HL-60 (cell line): ENCODE results near the gene FBXO30.

Experiments used
- DNase-seq, 2 experiments: peaks; one replicate each; pipeline ENCODE4 v3.0.0-alpha.2; 2010 to 2020; ENCODE audit warnings: low read depth in 1 of 2, low spot score in 1 of 2
- H3K27ac ChIP-seq: fragments of 250-450 bp; sonication (Bioruptor Pico); replicated peaks from 2 replicates; pipeline ENCODE4 v1.5.1; 2020; ENCODE audit warnings: mild to moderate bottlenecking, moderate library complexity
- H3K27me3 ChIP-seq: fragments of 250-450 bp; sonication (Bioruptor Pico); 2 replicates; pipeline ENCODE4 v1.5.1; 2021; ENCODE audit warnings: mild to moderate bottlenecking, moderate library complexity; ENCODE audit not compliant: insufficient read depth, poor library complexity, severe bottlenecking
- H3K4me3 ChIP-seq: replicated peaks from 2 replicates; pipeline ENCODE4 v1.5.1; 2011; ENCODE audit warnings: mild to moderate bottlenecking, control low read depth, low read length; ENCODE audit not compliant: insufficient read depth
- GABPA ChIP-seq: IDR thresholded peaks from 2 replicates; pipeline ENCODE4 v1.6.1; 2012; ENCODE audit warnings: low read depth
- POLR2AphosphoS5 ChIP-seq: IDR thresholded peaks from 2 replicates; pipeline ENCODE4 v1.6.1; 2012; ENCODE audit warnings: low read depth
- REST ChIP-seq: IDR thresholded peaks from 2 replicates; pipeline ENCODE4 v1.6.1; 2012; ENCODE audit warnings: low read depth; ENCODE audit not compliant: insufficient replicate concordance
- SPI1 ChIP-seq: IDR thresholded peaks from 2 replicates; pipeline ENCODE4 v1.6.1; 2012; ENCODE audit warnings: low read depth, mild to moderate bottlenecking, borderline replicate concordance
- TF ChIP-seq, protein P1 (sequence below): IDR thresholded peaks from one replicate; pipeline ENCODE4 v1.5.1; 2011; ENCODE audit warnings: low read length, control low read depth, inconsistent platforms; ENCODE audit not compliant: insufficient read depth

Gene FBXO30

DNA sequence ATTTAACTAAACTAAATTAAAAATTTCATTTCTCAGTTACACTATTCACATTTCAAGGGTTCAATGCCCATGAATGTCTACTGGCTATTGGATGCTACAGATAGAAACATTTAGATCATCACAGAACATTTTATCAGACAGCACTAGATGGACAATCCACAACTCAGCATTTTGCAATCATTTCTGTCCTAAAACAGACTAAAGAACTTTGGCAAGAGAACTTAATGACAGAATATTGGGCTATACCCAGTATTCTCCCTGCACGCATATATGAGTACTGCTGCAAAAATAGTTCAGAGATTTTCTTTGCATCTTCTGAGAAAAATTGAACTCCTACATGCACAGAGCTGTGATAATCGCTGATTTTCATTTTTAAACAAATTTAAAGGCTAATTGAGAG is 36.1 kb upstream of the FBXO30 start:
- Histone ChIP-seq H3K27ac (no peak overlapping the region), H3K4me3 (no peak overlapping the region), H3K27me3 (no peaks in the 10 kb centered on the region)
- no peak for TF ChIP-seq POLR2AphosphoS5
- no peak for TF ChIP-seq SPI1
- TF ChIP-seq GABPA = no peak
- TF ChIP-seq, protein P1, sequence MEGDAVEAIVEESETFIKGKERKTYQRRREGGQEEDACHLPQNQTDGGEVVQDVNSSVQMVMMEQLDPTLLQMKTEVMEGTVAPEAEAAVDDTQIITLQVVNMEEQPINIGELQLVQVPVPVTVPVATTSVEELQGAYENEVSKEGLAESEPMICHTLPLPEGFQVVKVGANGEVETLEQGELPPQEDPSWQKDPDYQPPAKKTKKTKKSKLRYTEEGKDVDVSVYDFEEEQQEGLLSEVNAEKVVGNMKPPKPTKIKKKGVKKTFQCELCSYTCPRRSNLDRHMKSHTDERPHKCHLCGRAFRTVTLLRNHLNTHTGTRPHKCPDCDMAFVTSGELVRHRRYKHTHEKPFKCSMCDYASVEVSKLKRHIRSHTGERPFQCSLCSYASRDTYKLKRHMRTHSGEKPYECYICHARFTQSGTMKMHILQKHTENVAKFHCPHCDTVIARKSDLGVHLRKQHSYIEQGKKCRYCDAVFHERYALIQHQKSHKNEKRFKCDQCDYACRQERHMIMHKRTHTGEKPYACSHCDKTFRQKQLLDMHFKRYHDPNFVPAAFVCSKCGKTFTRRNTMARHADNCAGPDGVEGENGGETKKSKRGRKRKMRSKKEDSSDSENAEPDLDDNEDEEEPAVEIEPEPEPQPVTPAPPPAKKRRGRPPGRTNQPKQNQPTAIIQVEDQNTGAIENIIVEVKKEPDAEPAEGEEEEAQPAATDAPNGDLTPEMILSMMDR = no peak
- TF ChIP-seq REST = no peak
- no peak for DNase-seq

DNA sequence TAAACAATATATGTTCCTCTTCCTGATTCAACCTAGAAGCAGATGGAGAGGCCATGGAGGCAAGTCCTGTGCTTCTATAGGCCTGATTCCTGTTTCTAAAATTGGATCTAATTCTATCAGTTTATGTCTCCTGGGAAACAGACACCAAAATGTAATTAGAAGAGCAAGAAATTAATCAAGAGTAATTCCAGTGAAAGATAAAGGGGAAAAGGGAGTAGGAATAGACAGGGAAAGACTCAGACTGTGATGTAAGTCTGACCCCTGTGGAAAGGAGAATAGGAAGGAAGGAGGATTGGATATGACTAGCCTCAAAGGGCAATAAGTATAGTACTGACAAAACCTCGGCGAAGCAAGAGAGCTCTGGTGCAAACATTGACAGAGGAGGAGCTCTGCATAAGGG is 33.9 kb upstream of the FBXO30 start:
- no peak for DNase-seq
- H3K27me3 ChIP-seq = no peaks in the 10 kb centered on the region
- TF ChIP-seq, protein P1 = no peak
- TF ChIP-seq GABPA (no peak), REST (no peak), POLR2AphosphoS5 (no peak), SPI1 (no peak)

DNA sequence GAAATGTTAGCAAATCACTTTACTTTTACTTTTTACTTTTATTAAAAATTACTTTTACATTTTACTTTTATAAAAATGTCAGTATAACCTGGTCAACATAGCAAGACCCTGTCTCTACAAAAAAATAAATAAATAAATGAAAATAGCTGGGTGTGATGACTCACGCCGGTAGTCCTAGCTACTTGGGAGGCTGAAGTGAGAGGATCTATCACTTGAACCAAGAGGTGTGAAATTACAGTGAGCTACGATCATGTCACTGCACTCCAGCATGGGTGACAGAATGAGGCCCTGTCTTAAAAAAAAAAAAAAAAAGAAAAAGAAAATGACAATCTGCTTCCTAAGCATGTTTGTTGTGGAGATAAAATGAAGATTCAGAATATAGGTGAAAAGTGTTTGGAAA is 31.0 kb upstream of the FBXO30 start:
- H3K4me3 ChIP-seq = no peak overlapping the region
- no peak for DNase-seq
- TF ChIP-seq REST = no peak
- TF ChIP-seq SPI1 = no peak
- no peak for TF ChIP-seq POLR2AphosphoS5
- TF ChIP-seq, protein P1 = no peak
- no peak for TF ChIP-seq GABPA
- H3K27ac ChIP-seq = no peak overlapping the region
- no peaks in the 10 kb centered on the region for H3K27me3 ChIP-seq

More for the DNA sequence above, 33.9 kb upstream of the FBXO30 start:
- Histone ChIP-seq H3K4me3 (no peak overlapping the region), H3K27ac (no peak overlapping the region)
